Fibroblast of skin of left biceps (primary cell): ENCODE results near the gene BACH2.

Source experiments
- DNase-seq, 2 experiments: peaks; one replicate each; pipeline ENCODE4 v3.0.0-alpha.2; 2013; ENCODE audit warnings: low read depth in 2 of 2

BACH2 gene

GRCh38 chr6:90237350-90237990, 59.2 kb downstream of the BACH2 start:
- DNase-seq, result no peak

- DNase-seq, result no peak
Measured at GRCh38 chr6:90233994-90234393, 62.6 kb downstream of the BACH2 start.

- DNase-seq, result no peak
Measured at GRCh38 chr6:90233213-90233612, 63.4 kb downstream of the BACH2 start.

- no peak for DNase-seq
Measured at GRCh38 chr6:90231798-90232197, 64.8 kb downstream of the BACH2 start.

- DNase-seq, result no peak
Measured at GRCh38 chr6:90231308-90231707, 65.3 kb downstream of the BACH2 start.

GRCh38 chr6:90230548-90231215, 66.0 kb downstream of the BACH2 start:
- peak in 1 of 2 experiments; percentile 37 for DNase-seq

- no peak for DNase-seq
Measured at GRCh38 chr6:90229331-90230010, 67.2 kb downstream of the BACH2 start.

GRCh38 chr6:90227673-90228072, 69.0 kb downstream of the BACH2 start:
- no peak for DNase-seq

- DNase-seq, result no peak
Measured at GRCh38 chr6:90227213-90227612, 69.4 kb downstream of the BACH2 start.

GRCh38 chr6:90226257-90226656, 70.4 kb downstream of the BACH2 start:
- DNase-seq, result no peak

- DNase-seq, result peak; percentile 34 to 37
Measured at GRCh38 chr6:90224196-90224595, 72.4 kb downstream of the BACH2 start.

- no peak for DNase-seq
Measured at GRCh38 chr6:90222724-90223198, 73.9 kb downstream of the BACH2 start.

GRCh38 chr6:90222008-90222407, 74.6 kb downstream of the BACH2 start:
- no peak for DNase-seq

- no peak for DNase-seq
Measured at GRCh38 chr6:90221403-90221802, 75.2 kb downstream of the BACH2 start.

GRCh38 chr6:90220273-90220672, 76.4 kb downstream of the BACH2 start:
- no peak for DNase-seq

GRCh38 chr6:90219209-90219985, 77.2 kb downstream of the BACH2 start:
- DNase-seq, result peak; percentile 83 to 85

GRCh38 chr6:90218959-90219208, 77.8 kb downstream of the BACH2 start:
- no peak for DNase-seq

- DNase-seq, result no peak
Measured at GRCh38 chr6:90217506-90218127, 79.0 kb downstream of the BACH2 start.

GRCh38 chr6:90216072-90216977, 80.3 kb downstream of the BACH2 start:
- no peak for DNase-seq

- DNase-seq, result no peak
Measured at GRCh38 chr6:90214966-90215365, 81.7 kb downstream of the BACH2 start.

- no peak for DNase-seq
Measured at GRCh38 chr6:90214461-90214860, 82.2 kb downstream of the BACH2 start.
